Measurements from ENCODE around the gene NTM. TPM values are rescaled to one million over a fixed set of nuclear protein-coding genes. Genes with fewer than 3 reads are reported as not detected.

NTM gene
- polyA plus RNA-seq, 1 donor (not counting 4 experiments of a cell fraction or from before 2014, with no cell fraction given) = 47.9 TPM

- no peaks in the 10 kb centered on the region for H3K9me1 ChIP-seq (ENCODE audit: control insufficient read depth, extremely low read depth, insufficient read depth, low read length)
- DNase-seq (ENCODE audit: low read depth, low spot score) (no peak), FAIRE-seq (no peak)
- dilution Hi-C loops (cut with MboI; ENCODE audit: extremely low pct_ligation_motif_present, low sequenced_read_pairs) = no loop called here
- no peak overlapping the region for H3K27ac ChIP-seq (ENCODE audit: control insufficient read depth, insufficient read depth, low read length)
- H3K36me3 ChIP-seq (ENCODE audit: control insufficient read depth in 2 of 2, extremely low read depth in 1 of 2, insufficient read depth in 2 of 2, low read length in 2 of 2) = no peaks in the 10 kb centered on the region
- H3K79me2 ChIP-seq (ENCODE audit: control insufficient read depth, insufficient read depth, low read length) = no peaks in the 10 kb centered on the region
- H3K4me2 ChIP-seq (ENCODE audit: control insufficient read depth, extremely low read depth, insufficient read depth, low read depth, low read length) = no peak overlapping the region
- no peaks in the 10 kb centered on the region for H4K20me1 ChIP-seq (ENCODE audit: control insufficient read depth, extremely low read depth, insufficient read depth, low read length)
- no peak overlapping the region for H3K9ac ChIP-seq (ENCODE audit: control insufficient read depth, extremely low read depth, insufficient read depth, low read length)
- no peak overlapping the region for H2AFZ ChIP-seq (ENCODE audit: control insufficient read depth, low read length)
- no peaks in the 10 kb centered on the region for H3K9me3 ChIP-seq (ENCODE audit: control insufficient read depth, low read depth, low read length)
- TF ChIP-seq EZH2 (IDR thresholded peaks at IDR 0.05; ENCODE audit: low read length) (no peak), CTCF (optimal IDR thresholded peaks at IDR 0.05 in 1 of 3, IDR thresholded peaks at IDR 0.05 in 1 of 3, conservative IDR thresholded peaks at IDR 0.05 in 1 of 3; ENCODE audit: extremely low read depth in 1 of 3, insufficient read depth in 2 of 3, low read length in 3 of 3) (no peak)
- peaks cover 12% of the 10 kb centered on the region for H3K27me3 ChIP-seq (ENCODE audit: control insufficient read depth, extremely low read depth, insufficient read depth, low read length)
- peaks cover 3% of the 10 kb centered on the region for H3K4me1 ChIP-seq (ENCODE audit: control insufficient read depth, extremely low read depth, insufficient read depth, low read length)
- H3K4me3 ChIP-seq (ENCODE audit: control insufficient read depth in 2 of 3, extremely low read depth in 1 of 3, insufficient read depth in 2 of 3, low read depth in 1 of 3, low read length in 3 of 3) = no peak overlapping the region
Observed at GRCh38 chr11:131696690-131697089, 326.3 kb downstream of the NTM start.

- Histone ChIP-seq H3K27me3 (ENCODE audit: control insufficient read depth, extremely low read depth, insufficient read depth, low read length) (no peaks in the 10 kb centered on the region), H3K79me2 (ENCODE audit: control insufficient read depth, insufficient read depth, low read length) (no peaks in the 10 kb centered on the region), H4K20me1 (ENCODE audit: control insufficient read depth, extremely low read depth, insufficient read depth, low read length) (no peaks in the 10 kb centered on the region), H3K9me3 (ENCODE audit: control insufficient read depth, low read depth, low read length) (no peaks in the 10 kb centered on the region), H3K36me3 (ENCODE audit: control insufficient read depth in 2 of 2, extremely low read depth in 1 of 2, insufficient read depth in 2 of 2, low read length in 2 of 2) (no peaks in the 10 kb centered on the region), H3K9ac (ENCODE audit: control insufficient read depth, extremely low read depth, insufficient read depth, low read length) (no peak overlapping the region), H3K4me2 (ENCODE audit: control insufficient read depth, extremely low read depth, insufficient read depth, low read depth, low read length) (no peak overlapping the region), H3K27ac (ENCODE audit: control insufficient read depth, insufficient read depth, low read length) (no peak overlapping the region), H3K9me1 (ENCODE audit: control insufficient read depth, extremely low read depth, insufficient read depth, low read length) (no peaks in the 10 kb centered on the region), H3K4me1 (ENCODE audit: control insufficient read depth, extremely low read depth, insufficient read depth, low read length) (no peaks in the 10 kb centered on the region), H3K4me3 (ENCODE audit: control insufficient read depth in 2 of 3, extremely low read depth in 1 of 3, insufficient read depth in 2 of 3, low read depth in 1 of 3, low read length in 3 of 3) (no peak overlapping the region), H2AFZ (ENCODE audit: control insufficient read depth, low read length) (no peak overlapping the region)
- dilution Hi-C loops (cut with MboI; ENCODE audit: extremely low pct_ligation_motif_present, low sequenced_read_pairs) = no loop called here
- DNase-seq (ENCODE audit: low read depth, low spot score) = no peak
- no peak for FAIRE-seq
- TF ChIP-seq EZH2 (IDR thresholded peaks at IDR 0.05; ENCODE audit: low read length) = no peak
- TF ChIP-seq CTCF (optimal IDR thresholded peaks at IDR 0.05 in 1 of 3, IDR thresholded peaks at IDR 0.05 in 1 of 3, conservative IDR thresholded peaks at IDR 0.05 in 1 of 3; ENCODE audit: extremely low read depth in 1 of 3, insufficient read depth in 2 of 3, low read length in 3 of 3) = no peak
Observed at GRCh38 chr11:131703311-131703710, 332.9 kb downstream of the NTM start.
